Aorta (tissue), 5 donors: ENCODE data around the gene CLPX. TPM values are rescaled to one million over a fixed set of nuclear protein-coding genes. Genes with fewer than 3 reads are reported as not detected.
A peak's percentile ranks its signal among the peaks of the same experiment; 100 is the strongest.
"Not testable (repeated sequence)": the region's sequence is repeated elsewhere in the genome, so short reads cannot be mapped to it uniquely, and the experiment has no call there.

Experiments used
- ATAC-seq: fragments of 200-7000 bp; cut with Tn5 transposase; one replicate; pipeline ENCODE4 v1.9.1; 2022; ENCODE audit warnings: moderate library complexity; ENCODE audit not compliant: low FRiP score
- DNase-seq, 2 donors: peaks; one replicate each; pipeline ENCODE4 v3.0.0-alpha.2; 2020
- H3K27ac ChIP-seq, 2 donors: one replicate each; pipeline ENCODE4 v1.5.1; 2013; ENCODE audit warnings: low read length in 2 of 2, mild to moderate bottlenecking in 2 of 2, moderate library complexity in 2 of 2, control low read depth in 1 of 2, inconsistent platforms in 1 of 2, low read depth in 1 of 2
- H3K27me3 ChIP-seq, 2 donors: one replicate each; pipeline ENCODE4 v1.6.1; 2013; ENCODE audit warnings: control low read depth in 1 of 2, low read length in 1 of 2, mild to moderate bottlenecking in 1 of 2, moderate library complexity in 1 of 2; ENCODE audit not compliant: insufficient read depth in 2 of 2, control insufficient read depth in 1 of 2
- H3K36me3 ChIP-seq, 2 donors: one replicate each; pipeline ENCODE4 v1.6.1; 2013; ENCODE audit warnings: control low read depth in 1 of 2, low read length in 1 of 2, mild to moderate bottlenecking in 1 of 2; ENCODE audit not compliant: insufficient read depth in 2 of 2, control insufficient read depth in 1 of 2
- H3K4me1 ChIP-seq, 2 donors: one replicate each; pipeline ENCODE4 v1.6.1; 2013; ENCODE audit warnings: low read length in 2 of 2, control low read depth in 1 of 2, mild to moderate bottlenecking in 1 of 2, moderate library complexity in 1 of 2; ENCODE audit not compliant: insufficient read depth in 2 of 2, control insufficient read depth in 1 of 2
- H3K4me3 ChIP-seq, 2 donors: one replicate each; pipeline ENCODE4 v1.5.1; 2013; ENCODE audit warnings: low read length in 2 of 2, control low read depth in 1 of 2, mild to moderate bottlenecking in 1 of 2
- H3K9me3 ChIP-seq: one replicate; pipeline ENCODE4 v1.6.1; 2013; ENCODE audit warnings: mild to moderate bottlenecking, low read length; ENCODE audit not compliant: control insufficient read depth
- whole genome bisulfite sequencing, 2 donors: extraction: QIAGEN DNeasy Blood & Tissue Kit; methylation state at CpG; one replicate each; pipeline ENCODE4 v1.1.7; 2013; 5-methylcytosine and 5-hydroxymethylcytosine counted together
- intact Hi-C, 2 donors: fragments of 100-400 bp; cut with DNase I; formaldehyde crosslinking; loops; one replicate each; pipeline versions ENCODE4 v1.14.2 to v1.15.0; 2022
- polyA plus RNA-seq, 2 donors: library from polyadenylated mRNA; stranded (reverse); fragments of 200-250 nt; gene quantifications; one replicate each; pipeline ENCODE4 v1.2.3, GENCODE V29; 2013
- total RNA-seq, 2 donors: library from RNA; stranded (reverse); fragmentation: NEBNext Ultra II Directional; extraction: Animal tissue kit (Norgen Biotek cat#: 25700); gene quantifications; one replicate each; pipeline ENCODE4 v1.2.1, GENCODE V29; 2021
- donor health status: healthy with polysubstance abuse.
- donor health status: Bipolar disorder and iron deficiency.
- donor health status: DM: no; HTN: no; CAD: no.
- donor health status: DM: no; HTN: no; CAD: no.
- donor health status: DM: yes; HTN: yes; CAD: no.

Gene CLPX
- total and polyA plus RNA-seq, 4 donors, result 11.0 to 43.9 (median 26.6) TPM

DNA sequence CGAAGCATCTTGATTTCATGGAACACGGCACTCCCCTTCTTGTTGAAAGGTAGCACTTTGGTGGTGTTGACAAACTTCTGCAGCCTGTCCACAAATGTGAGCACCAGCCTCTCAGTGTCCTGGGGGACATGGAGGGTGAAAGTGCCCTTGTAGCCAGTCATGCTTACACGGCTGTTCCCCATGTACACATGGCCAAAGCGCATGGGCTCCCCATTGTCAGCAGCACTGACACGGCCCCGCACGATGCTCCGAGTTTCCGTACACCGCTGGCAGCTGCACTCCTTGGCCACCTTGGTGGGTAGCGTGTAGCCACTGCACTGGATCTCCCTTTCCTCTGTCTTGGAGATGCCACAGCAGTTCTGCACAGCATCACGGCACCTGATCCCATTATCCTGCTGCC is 13.4 kb upstream of the CLPX start:
- Histone ChIP-seq H3K9me3 (no peaks in the 10 kb centered on the region), H3K27me3 (no peaks in the 10 kb centered on the region), H3K27ac (no peak overlapping the region), H3K4me1 (no peaks in the 10 kb centered on the region), H3K36me3 (no peaks in the 10 kb centered on the region), H3K4me3 (no peak overlapping the region)
- DNase-seq, result no peak
- no peak for ATAC-seq
- intact Hi-C loops, result loop anchor here in 1 of 2 donors (5.0 kb wide), 1 partner anchor 69 kb away; no protein-coding TSS in a partner anchor
- 96% methylated on average over 12 of the region's 12 CpGs for WGBS, 2 donors

DNA sequence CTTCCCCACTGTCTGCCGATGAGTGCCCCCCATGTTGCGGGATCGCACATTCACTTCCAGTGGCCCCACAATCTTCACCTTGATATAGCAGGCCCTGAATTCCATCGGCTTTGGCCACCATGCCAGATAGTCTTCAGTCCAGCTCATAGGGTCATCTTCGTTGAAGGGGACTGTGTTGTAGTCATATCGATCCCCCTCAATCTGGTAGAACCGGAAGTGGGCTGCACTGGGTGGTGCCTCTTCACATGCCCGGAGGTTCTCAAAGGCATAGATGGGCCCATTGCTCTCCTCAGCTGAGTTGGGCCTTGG is 12.1 kb upstream of the CLPX start:
- WGBS, 2 donors, result 97% methylated on average over 8 of the region's 8 CpGs
- intact Hi-C loops, result loop anchor here in 1 of 2 donors (5.0 kb wide), 1 partner anchor 70 kb away; no protein-coding TSS in a partner anchor

DNA sequence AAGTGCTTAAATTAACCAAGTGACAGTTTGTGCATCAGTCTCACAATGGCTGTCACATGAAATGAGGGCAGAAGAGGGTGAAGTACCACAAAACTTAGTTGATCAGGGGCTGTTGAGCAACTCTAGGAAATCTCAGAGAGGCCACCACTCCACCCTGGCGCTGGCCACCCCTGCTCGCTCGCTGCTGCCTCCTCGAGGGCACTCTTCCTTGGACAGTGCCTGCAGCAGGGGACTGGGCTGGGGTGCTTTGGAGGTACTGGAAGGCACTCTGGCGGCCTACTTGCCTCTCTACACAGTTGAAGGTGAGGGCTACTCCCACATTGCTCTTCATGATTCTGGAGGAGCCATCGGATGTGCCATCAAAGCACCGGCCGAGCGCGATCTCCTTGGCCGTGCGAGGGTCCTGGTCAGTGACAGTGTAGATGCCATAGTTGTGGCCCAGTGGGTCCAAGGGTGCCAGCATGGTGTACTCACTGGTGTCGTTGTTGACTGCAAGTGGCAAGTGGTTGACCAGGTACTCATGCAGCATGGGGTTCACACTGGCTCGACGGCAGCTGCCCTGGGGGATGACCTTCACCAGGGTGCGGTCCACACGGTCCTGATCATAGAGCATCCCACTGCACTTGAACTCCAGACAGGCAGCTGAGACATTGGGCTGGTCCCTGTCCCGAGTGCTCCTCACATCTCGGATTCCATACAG is 11.6 kb upstream of the CLPX start:
- intact Hi-C loops, result loop anchor here in 1 of 2 donors (5.0 kb wide), 1 partner anchor 71 kb away; no protein-coding TSS in a partner anchor
- Histone ChIP-seq H3K36me3 (no peaks in the 10 kb centered on the region), H3K4me3 (no peak overlapping the region), H3K9me3 (no peaks in the 10 kb centered on the region), H3K4me1 (no peaks in the 10 kb centered on the region), H3K27ac (no peak overlapping the region), H3K27me3 (no peaks in the 10 kb centered on the region)
- ATAC-seq (peak; percentile 30), DNase-seq (no peak)
- WGBS, 2 donors, result 97% methylated on average over 19 of the region's 19 CpGs

More for the DNA sequence above, 12.1 kb upstream of the CLPX start:
- ATAC-seq (no peak), DNase-seq (no peak)
- no peaks in the 10 kb centered on the region for H3K36me3 ChIP-seq
- no peaks in the 10 kb centered on the region for H3K9me3 ChIP-seq
- H3K4me1 ChIP-seq, result no peaks in the 10 kb centered on the region
- no peak overlapping the region for H3K4me3 ChIP-seq
- H3K27me3 ChIP-seq, result no peaks in the 10 kb centered on the region
- no peak overlapping the region for H3K27ac ChIP-seq

DNA sequence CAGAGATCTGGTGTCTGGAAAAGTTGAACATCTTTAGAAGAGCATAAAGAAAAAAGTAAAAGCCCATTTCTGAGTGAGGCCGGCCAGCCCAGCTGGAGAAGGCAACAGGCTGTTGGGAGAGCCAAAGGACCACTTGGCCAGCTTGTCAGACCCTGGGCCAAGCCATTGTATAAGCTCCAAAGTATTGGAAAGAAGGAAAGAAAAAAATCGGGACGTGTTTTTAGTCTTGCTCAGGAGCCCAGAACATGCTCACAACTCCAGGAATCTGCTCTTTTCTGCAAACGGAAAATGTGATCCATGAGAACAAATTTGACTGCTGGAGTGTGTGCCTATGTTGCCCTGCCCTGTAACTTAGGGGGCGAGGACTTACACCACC is 10.4 kb upstream of the CLPX start:
- H3K36me3 ChIP-seq, result no peaks in the 10 kb centered on the region
- intact Hi-C loops, result loop anchor here in 1 of 2 donors (5.0 kb wide), 1 partner anchor 72 kb away; no protein-coding TSS in a partner anchor
- no peaks in the 10 kb centered on the region for H3K27me3 ChIP-seq
- 7 to 21% methylated on average over 5 of the region's 5 CpGs for WGBS, 2 donors
- ATAC-seq (peak; percentile 56), DNase-seq (no peak)
- H3K4me3 ChIP-seq, result no peak overlapping the region
- H3K27ac ChIP-seq, result no peak overlapping the region
- no peaks in the 10 kb centered on the region for H3K9me3 ChIP-seq
- no peaks in the 10 kb centered on the region for H3K4me1 ChIP-seq

DNA sequence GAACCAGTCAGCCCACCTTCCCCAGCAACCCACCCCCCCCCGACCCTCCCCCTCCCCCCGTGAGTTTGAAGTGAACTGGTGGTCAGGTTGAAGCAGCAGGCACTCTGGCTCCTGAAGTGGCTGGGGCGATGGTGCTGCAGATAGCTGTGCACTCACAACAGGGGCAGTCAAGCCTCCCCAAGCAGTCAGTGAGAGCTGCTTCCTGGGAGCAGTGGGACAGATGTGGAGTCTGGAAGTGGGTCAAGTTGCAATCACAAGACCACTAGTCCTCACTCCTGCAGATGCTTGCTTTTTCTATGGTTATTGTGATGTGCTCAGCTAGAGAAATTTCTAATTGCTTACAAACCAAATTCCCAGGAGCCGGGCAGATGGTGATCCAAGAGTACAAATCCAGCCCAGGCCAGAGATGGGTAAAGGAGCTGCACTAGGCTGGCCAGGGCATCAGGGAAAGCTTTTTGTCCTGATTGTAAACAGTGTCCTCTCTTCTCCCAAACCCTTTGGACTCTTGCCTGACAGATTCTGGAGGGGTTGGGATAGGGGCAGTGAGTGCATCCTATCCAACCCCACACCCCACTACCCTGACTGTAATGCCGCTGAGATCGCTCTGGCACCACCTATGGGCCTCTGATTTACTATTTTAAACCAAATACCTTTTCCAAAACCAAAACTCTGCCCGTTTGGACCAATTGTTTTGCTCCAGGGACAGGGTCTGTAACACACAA is 9.8 kb upstream of the CLPX start:
- no peak overlapping the region for H3K4me3 ChIP-seq
- 54% methylated on average over 7 of the region's 7 CpGs for WGBS, 2 donors
- peak; percentile 20 for ATAC-seq
- no peak overlapping the region for H3K27ac ChIP-seq
- intact Hi-C loops, result loop anchor here in 1 of 2 donors (5.0 kb wide), 1 partner anchor 72 kb away; no protein-coding TSS in a partner anchor
- no peaks in the 10 kb centered on the region for H3K36me3 ChIP-seq
- DNase-seq, result no peak
- H3K27me3 ChIP-seq, result no peaks in the 10 kb centered on the region
- H3K9me3 ChIP-seq, result no peaks in the 10 kb centered on the region
- H3K4me1 ChIP-seq, result no peaks in the 10 kb centered on the region

DNA sequence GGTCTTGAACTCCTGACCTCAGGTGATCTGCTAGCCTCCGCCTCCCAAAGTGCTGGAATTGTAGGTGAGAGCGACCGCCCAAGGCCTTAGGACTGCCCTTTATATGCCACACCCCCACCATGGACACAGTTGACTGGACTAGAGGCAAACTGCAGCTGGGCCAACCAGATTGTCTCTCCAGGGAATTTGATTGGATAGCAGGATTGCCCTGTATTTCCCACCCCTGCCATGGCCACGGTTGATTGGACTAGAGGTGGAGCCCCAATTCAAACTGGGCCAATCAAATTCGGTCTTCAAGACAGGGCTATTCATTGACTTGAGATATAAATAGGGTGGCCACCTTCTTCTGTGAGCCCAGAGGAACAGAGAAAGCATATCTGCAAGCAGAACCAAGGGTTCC is 6.9 kb upstream of the CLPX start:
- Histone ChIP-seq H3K27me3 (no peaks in the 10 kb centered on the region), H3K9me3 (no peaks in the 10 kb centered on the region), H3K27ac (no peak overlapping the region), H3K4me1 (no peaks in the 10 kb centered on the region), H3K36me3 (no peaks in the 10 kb centered on the region), H3K4me3 (no peak overlapping the region)
- ATAC-seq (no peak), DNase-seq (no peak)
- intact Hi-C loops, result no loop called here
- WGBS, 2 donors, result 91 to 95% methylated on average over 5 of the region's 5 CpGs

DNA sequence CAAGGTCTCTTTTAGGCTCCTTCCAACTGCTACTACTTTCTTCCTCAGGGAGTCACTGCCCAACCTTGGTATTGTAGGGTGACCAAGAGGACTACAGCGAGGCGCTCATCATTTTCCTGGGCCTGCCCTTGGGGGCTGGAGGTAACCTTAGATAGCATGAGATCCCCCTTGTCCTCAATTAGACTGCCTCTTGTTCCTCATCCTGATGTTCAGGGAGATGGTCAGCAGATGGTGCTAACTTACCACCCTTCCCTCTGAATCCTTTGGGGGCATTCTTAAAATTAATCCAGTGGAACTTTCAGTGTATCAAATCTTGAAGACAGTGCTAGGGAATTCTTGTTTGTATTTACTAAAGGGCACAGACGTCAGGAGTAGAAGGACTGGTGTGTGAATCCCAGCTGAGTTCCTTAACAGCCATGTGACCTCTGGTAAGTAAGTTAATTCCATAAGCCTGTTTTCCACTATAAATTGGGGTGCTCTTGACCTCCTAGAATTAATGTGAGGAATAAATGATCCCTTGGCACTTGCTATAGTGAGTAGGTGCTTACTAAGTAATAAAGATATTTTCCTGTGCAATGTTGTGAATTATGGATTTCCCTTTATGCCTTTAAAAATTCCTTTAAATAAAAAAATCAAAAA is 4.1 kb upstream of the CLPX start:
- Histone ChIP-seq H3K36me3 (no peaks in the 10 kb centered on the region), H3K4me3 (no peak overlapping the region), H3K9me3 (no peaks in the 10 kb centered on the region), H3K27me3 (no peaks in the 10 kb centered on the region), H3K4me1 (no peaks in the 10 kb centered on the region), H3K27ac (no peak overlapping the region)
- ATAC-seq (no peak), DNase-seq (no peak)
- intact Hi-C loops, result loop anchor here in 1 of 2 donors (10.0 kb wide), 1 partner anchor 106 kb away; the partner anchor contains the start of gene RNU5A-1
- 14 to 19% methylated on average over 3 of the region's 3 CpGs for WGBS, 2 donors

DNA sequence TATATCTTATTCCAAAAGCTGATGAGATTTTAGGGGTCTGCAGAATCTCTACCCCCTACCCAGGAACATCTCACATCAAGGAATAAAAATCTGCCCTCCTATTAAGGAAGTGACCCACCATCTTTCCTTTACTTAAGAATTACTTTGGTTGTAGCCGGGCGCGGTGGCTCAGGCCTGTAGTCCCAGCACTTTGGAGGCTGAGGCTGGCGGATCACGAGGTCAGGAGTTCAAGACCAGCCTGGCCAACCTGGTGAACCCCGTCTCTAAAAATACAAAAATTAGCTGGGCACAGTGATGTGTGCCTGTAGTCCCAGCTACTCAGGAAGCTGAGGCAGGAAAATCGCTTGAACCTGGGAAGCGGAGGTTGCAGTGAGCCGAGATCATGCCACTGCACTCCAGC is 3.3 kb upstream of the CLPX start:
- 85 to 88% methylated on average over 9 of the region's 9 CpGs for WGBS, 2 donors
- H3K9me3 ChIP-seq, DNase-seq: not testable (repeated sequence)

More for the DNA sequence above, 3.3 kb upstream of the CLPX start:
- H3K27ac ChIP-seq, H3K36me3 ChIP-seq, H3K4me1 ChIP-seq, H3K4me3 ChIP-seq, ATAC-seq, H3K27me3 ChIP-seq: not testable (repeated sequence)
- intact Hi-C loops, result loop anchor here in 1 of 2 donors (10.0 kb wide), 1 partner anchor 106 kb away; the partner anchor contains the start of gene RNU5A-1
